Cerebellar cortex (tissue), 1 donor: Measurements from ENCODE around the gene BPIFA3.
A peak's percentile ranks its signal among the peaks of the same experiment; 100 is the strongest.
"Not testable (repeated sequence)": the region's sequence is repeated elsewhere in the genome, so short reads cannot be mapped to it uniquely, and the experiment has no call there.

Experiments used
- DNase-seq: peaks from one replicate; pipeline ENCODE4 v3.0.0-alpha.2; 2015; ENCODE audit warnings: low spot score

Gene BPIFA3

DNA sequence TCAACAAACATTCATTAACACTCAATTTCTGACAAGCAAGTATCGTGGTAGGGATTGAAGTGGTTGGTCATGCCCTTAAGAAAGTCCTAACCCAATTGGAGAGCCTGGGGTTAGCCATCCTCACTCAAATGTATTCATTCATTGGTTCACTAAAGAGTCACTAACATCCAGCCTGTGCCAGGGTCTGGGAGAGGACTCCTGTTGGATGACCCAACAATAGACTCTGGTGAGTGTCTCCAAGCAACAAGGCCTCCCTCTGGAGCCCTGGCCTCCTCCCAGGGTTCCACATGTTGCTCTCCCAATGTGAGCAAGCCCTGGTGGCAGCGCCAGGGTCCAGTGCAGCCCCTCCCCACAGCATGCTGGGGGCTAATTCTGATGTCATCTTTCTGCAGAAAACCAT is at the start of gene BPIFA3:
TSS of gene BPIFA3 (plus strand) at position 301 of the 400 bp plus-strand sequence. CDS start 185 bp downstream, outside the sequence.
- DNase-seq, result no peak

DNA sequence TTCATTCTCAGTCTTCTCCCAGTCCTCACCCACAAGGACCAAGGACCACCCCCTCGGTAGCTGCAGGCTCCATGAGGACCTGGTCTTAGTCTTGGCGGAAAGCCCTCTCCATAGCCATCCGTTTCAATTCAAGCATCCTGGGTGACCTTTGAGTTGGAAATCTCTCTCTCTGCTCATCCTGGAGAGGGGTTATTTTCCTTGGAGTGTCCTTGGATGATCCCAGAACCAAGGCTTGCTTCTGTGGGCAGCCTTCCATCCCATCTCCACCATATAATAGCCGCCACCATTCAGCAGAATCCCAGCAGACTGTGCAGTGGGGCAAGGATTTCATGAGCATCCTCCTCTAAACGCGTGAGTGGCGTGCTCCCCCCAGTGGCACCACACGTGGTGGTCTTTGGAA is 49.3 kb upstream of the BPIFA3 start, which contains the start of gene BPIFA2:
TSS of gene BPIFA2 (plus strand) at position 301 of the 400 bp plus-strand sequence. CDS start 987 bp downstream, outside the sequence.
- no peak for DNase-seq

DNA sequence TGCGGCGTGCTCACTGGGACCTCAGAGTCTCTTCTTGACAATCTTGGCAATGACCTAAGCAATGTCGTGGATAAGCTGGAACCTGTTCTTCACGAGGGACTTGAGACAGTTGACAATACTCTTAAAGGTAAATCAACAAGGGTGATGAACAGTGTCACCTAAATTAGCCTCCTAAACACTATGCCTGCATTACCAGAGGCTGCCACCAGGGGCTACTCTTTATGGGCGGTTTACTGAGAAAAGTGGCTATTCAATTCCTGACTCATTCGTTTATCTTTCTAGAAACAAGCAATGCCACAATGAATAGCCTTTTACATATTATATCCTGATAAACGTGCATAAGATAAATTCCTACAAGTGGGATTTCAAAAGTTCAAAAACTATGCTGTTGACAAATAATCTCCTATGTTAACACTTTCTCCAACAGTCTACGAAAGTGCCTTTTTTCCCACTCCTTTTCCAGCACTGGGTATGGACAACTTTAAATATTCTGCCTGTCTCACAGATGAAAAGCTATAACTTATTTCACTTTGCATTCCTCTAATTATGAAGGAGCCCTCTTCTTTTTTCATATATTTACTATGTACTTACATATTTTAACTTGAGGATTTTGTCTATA is 47.9 kb upstream of the BPIFA3 start:
- no peak for DNase-seq

DNA sequence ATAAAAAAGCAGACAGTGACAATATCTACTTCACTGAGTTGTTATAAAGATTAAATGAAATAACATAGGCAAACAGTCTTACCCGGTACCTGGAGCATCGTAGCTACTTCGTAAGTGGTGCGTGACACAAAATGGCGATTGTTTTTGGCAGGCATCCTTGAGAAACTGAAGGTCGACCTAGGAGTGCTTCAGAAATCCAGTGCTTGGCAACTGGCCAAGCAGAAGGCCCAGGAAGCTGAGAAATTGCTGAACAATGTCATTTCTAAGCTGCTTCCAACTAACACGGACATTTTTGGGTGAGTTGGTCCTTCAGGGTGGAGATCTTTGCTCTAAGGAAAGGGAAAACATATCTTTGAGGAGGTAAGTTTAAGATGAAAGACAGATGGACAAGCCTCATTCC is 44.4 kb upstream of the BPIFA3 start:
- DNase-seq, result no peak

DNA sequence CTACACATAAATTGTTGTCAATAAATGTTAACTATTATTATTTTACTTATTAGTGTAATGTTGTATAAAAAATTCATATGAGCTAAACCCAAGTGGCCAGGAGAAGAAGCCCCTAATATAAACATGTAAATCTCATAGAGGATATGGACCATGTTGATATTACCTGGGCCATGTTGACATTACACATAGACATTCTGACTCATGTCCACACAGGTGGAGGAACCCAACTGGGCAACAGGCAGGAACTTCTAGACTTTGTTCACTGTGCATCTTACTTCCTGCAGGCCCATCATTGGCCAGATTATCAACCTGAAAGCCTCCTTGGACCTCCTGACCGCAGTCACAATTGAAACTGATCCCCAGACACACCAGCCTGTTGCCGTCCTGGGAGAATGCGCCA is 42.0 kb upstream of the BPIFA3 start:
- DNase-seq, result no peak

DNA sequence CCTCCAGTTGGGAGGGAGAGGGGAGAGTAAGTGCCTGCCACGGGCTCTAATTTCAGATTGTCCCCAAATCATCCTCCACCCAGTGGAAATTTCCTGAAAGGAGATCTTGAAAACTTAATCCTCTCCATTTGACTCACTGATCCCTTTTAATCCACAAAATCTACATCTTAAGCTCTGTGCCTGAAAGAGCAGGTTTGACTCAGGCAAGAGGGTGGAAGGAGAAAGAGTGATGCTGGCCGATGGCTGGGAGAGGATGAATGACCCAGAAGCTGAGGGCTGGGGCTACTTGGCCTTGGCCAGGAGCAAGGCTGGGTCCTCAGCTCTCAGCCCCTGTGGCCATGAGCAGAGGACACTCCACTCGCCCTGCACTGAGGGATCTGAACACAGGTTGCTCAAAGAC is 41.1 kb upstream of the BPIFA3 start:
- no peak for DNase-seq

DNA sequence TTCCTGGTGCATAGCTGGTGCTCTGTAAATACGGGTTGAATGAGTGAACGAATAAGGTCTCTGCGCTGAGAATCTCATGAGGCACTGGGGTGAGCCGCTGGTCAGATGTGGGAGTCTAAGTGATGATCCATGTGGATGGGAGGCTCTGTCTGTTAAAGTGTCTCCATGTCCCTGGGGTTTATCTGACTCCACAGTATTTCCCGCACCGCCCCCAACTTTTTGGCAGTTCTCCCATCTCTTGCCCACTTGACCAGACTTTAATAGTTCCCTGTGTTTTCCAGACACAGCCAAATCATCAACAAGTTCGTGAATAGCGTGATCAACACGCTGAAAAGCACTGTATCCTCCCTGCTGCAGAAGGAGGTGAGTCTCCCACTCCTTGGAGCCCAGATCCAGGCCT is 39.3 kb upstream of the BPIFA3 start:
- no peak for DNase-seq

DNA sequence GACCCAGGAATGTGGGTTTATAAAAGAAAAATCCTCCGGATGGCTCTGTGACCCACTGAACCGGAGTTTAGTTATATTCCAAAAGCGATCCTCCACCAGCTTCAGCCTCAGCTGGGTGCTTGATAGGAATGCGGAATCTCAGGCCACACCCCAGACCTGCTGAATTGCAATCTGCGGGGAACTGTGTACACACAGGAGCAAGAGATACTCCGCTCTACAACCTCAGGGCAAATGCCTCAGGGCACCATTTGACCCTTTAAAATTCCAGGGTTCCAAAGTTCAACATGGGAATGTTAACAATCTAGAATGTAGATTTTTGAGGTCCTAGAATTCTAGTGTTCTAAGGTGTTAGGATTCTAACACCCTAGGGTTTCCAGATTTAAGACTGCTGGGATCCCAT is 38.4 kb upstream of the BPIFA3 start:
- no peak for DNase-seq

DNA sequence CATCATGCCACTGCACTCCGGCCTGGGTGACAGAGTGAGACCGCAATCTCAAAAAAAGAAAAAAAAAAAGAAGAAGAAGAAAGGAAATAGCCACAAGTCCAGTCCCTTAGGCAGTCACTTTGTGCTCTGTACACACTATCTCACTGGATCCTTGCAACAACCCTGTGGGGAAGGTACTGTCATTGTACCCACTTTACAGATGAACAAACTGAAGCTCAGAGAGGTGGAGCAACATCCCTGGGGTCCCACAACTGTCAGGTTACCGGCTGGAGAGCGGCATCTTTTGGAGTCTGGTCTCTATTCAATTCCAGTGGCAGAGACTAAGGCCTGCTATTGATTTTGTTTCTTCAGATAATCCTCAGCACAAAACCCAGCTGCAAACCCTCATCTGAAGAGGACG is 37.0 kb upstream of the BPIFA3 start:
- DNase-seq, result no peak

DNA sequence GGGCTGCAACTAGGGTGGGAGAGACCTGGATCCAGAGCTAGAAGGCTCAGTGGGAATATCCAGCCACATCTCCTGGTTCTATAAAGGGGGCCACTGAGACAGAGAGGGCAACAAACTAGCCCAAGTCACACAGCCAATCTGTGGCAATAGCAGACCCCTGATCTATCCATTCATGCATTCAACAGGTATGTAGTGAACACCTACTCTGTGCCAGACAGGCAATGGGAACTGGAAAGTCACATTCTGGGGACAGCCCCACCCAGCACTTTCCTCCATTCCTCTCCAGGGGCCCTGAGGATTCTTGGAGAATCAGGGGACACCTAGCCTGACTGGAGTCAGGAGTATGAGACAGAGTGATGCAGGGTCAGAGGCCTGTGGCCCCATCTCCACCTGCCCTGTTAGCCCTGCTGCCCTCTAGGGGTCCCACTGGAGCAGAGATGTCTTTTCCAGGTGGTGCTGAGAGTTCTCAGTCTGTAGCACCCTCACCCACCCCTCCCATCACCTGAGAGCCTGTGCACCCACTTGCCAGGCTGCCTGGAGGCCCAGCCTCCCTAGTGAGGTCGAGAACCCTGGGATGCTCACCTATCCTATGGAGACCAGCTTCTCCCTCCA is 35.6 kb upstream of the BPIFA3 start:
- no peak for DNase-seq

DNA sequence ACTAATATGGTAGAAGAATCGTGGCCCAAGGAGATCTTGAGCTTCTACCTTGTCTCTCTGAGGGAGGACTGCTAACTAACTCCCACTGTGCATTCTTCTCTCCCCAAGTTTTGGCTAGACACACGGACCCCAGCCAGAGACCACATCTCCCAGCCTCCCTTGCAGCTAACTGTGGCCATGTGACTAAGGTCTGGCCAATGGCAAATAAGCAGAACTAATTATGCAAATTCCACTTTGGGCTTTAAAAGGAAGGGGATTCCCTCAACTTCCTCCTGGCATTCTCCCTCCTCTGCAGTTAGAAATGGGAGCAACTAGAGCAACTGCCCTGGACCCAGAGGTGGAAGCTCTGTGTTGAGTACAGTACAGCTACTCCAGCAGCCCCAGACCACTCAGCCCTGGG is 33.8 kb upstream of the BPIFA3 start:
- DNase-seq, result no peak

DNA sequence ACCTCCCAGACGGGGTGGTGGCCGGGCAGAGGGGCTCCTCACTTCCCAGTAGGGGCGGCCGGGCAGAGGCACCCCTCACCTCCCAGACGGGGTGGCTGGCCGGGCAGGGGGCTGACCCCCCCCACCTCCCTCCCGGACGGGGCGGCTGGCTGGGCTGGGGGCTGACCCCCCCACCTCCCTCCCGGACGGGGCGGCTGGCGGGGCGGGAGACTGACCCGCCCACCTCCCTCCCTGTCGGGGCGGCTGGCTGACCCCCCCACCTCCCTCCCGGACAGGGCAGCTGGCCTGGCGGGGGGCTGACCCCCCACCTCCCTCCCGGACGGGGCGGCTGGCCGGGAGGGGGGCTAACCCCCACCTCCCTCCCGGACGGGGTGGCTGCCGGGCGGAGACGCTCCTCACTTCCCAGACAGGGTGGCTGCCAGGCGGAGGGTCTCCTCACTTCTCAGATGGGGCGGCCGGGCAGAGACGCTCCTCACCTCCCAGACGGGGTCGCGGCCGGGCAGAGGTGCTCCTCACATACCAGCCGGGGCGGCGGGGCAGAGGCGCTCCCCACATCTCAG is 32.0 kb upstream of the BPIFA3 start:
- not testable (repeated sequence) for DNase-seq

DNA sequence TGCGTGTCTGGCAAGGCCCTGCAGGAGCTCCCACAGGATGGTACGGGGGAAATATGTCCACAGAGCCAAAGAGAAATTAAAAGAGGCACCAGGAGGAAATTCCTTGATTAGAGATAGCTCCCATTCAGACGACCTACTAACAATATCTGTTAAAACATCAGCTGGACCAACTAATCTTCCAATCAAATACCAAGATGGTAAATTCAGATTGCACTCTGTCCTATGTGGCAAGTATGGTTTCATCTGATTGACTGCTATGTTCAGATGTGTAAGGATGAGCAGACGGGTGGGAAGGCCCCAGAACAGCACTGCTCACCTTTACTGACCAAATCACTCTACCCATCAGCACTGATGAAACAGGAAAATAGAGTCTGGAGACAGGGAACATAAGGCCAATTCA is 29.7 kb upstream of the BPIFA3 start:
- no peak for DNase-seq

DNA sequence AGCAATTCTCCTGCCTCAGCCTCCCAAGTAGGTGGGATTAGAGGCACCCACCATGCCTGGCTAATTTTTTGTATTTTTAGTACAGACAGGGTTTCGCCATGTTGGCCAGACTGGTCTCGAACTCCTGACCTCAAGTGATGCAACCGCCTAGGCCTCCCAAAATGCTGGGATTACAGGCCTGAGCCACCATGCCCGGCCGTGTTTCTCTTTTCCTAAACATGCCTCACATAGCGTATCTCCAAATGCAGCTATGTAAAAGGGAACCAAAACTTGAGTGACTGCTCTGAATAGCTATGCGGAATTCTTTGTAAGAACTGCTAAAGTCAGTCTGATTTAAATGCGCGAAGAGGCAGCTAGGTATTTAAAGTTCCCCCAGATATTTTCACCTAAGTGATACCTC is 28.7 kb upstream of the BPIFA3 start:
- DNase-seq, result no peak

DNA sequence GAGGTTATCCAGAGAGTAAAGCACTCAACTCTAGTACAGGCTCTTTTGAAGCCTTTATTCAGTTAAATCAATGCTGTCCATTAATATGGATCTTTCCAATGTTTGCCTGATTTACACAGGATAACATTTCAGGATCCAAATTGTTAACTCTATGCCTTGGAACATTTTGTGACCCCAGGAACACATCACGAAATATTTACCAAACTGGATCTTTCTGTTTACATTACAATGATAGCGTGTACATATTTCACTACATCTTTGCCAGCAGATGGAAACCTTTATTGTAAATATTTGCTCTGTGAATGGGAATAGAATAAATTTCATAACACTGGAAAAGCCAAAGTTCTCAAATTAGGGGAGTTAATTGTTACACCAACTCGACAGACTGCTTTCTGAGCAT is 25.7 kb upstream of the BPIFA3 start:
- DNase-seq, result no peak

DNA sequence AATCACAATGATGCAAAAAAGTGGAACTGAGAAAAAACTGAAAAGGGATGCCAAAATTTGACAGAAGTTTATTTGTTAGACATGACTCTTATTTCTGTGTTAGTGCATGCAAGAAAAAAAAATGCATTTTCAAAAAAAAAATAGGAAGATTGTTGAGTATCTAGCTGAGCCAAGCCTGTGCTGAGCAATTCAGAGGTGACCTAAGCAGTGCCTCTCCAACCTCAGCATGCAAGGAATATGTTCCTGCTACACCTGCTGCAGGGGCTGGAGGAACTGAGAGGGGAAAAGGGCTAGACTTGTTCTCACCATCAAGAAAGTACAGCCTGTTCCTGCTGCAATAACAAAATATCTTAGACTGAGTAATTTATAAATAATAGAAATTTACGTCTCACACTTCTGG is 25.2 kb upstream of the BPIFA3 start:
- DNase-seq, result no peak

DNA sequence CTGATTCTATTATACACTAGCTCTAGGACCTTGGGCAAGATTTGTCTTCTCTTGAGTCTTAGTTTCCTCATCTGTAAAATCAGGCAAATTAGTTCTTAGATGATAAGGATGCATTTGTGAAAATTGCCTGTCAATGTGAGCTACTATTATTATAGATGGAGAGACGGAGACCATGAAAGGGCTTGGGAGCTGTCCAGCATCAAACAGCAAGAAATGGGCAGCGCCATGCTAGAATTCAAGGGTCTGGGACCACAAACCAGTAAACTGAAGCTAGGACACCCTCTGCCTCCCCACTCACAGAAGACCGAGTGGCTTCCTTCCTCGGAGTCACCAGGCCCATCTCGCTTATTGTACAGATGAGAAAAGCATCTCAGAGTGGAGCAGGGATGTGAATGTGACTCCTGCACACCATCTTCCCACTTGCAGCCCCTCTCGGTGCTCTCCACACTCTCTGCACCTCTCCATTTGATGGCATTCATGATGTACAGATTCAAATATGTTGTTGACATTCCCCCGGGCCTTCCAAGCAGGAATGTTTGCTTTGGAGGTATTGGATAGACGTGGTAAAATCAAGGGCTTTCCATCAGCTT is 24.1 kb upstream of the BPIFA3 start:
- no peak for DNase-seq

DNA sequence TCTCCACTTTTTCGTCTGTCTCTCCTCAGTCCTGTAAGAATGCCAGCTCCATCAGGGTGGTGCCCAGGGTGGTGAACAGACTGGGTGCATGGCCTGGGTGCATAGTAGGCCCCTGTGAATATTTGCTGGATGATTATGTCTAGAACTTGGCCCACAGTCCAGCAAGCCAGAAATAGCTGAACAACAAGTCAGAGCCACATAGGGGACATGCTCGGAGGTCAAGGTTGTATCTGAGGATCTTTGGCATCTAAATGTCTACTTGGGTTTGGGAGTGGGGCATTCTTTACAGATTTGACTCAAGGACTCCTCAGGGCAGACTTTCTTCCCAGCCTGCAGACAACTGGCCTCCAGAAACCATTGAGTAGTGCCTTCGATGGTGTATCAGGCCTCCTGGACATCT is 18.1 kb upstream of the BPIFA3 start:
- no peak for DNase-seq

DNA sequence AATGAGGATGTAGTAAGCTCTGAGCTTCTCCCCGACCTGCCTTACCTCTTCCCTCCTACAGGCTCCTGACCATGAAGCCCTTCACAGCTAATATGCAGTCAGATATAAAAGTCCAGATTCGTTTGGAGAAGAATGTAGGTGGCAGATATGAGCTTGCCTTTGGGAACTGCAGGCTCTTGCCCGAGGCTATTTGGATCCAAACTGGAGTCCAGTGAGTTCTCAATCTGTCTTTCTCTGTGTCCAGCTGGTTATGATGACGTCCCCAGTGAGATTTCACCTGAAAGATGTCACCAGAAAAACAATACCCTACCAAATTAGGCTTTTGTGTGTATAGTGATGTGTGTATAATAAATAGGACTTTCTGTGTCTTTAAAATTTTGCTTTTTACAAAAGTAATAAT is 14.7 kb upstream of the BPIFA3 start:
- peak; percentile 91 for DNase-seq

DNA sequence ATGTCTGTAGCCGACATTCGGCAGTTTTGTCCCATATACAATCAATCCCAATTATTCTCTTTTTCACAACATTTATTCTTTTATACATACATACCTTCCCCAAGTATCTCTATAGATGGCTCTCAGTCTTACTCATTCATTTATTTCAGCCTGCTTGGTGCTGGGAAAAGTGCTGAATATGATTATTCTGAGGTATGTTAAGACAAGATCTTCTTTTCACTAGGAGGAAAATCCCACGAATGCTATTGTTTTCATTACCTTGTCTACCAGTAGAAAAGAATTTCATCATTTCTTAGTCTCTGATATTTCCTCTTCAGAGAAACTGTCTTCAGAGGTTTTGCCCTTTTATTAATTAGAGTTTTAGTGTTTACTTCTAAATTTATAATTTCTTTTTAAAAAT is 13.7 kb upstream of the BPIFA3 start:
- DNase-seq, result no peak

DNA sequence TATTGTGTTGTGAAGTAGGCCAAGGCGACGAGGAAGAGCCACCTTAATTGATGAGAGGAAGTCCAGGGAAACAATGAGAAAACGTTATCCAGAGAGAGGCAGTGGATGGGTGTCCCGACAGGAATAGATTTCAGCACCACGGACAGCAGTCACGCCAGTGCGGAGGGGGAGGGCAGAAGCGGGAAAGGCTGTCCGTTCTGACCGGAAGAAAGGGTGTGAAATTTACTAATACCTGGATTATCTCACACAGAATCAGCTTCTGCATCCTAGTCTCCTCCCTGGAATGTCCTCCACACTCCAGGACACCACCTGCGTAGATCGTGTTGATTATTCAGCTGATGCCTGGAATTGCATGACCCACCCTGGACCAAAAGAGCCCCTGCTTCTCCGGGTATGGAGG is 7.4 kb upstream of the BPIFA3 start:
- DNase-seq, result peak; percentile 22

DNA sequence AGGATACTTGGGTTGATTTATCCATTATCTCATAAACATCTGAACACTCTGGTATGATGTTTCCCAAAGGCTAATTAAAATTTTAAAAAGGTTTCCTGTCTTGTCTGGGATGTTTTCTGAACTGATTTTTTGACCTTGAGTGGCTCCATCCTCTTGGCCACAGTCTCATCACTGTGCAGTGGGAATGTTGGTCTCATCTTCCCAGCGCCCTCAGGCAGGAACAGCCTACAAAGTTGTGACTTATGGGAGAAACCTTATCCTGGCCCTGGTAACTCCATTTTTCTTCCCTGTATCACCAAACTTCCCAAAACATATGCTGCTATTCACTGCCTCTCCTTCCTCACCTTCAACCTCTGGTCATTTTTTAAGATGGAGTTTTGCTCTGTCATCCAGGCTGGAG is 6.8 kb upstream of the BPIFA3 start:
- no peak for DNase-seq

DNA sequence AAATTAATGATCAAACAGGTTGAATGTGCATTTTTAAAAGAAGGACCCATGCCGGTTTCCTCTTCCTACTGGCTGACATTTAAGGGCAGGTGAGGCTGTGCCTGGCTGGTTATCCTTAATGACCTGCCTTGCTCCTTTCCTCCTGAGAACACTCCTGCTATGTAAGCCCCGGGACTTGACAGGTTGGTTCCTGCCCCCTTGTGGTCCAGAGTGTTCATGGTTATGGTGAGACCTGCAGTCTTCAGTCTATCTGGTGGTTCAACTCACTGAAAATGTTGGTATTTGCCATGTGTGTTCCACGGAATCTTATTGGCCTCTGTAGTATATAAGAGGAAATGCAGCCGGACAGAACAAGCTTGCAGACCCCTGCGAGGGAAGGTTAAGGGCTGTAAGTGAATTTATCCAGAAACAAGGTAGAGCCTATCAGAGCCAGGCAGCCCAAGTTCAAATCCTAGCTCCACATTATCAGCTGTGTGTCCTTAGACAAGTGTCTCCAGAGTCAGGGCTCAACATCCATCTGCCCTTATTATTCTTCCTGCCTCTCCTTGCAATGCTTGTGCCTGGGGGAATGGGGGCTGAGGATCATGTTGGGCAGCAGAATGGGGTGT is 5.2 kb upstream of the BPIFA3 start:
- DNase-seq, result peak; percentile 92
